ENCODE data around the gene TAPT1. TPM values are rescaled to one million over a fixed set of nuclear protein-coding genes. Genes with fewer than 3 reads are reported as not detected.

The TAPT1 gene
- total RNA-seq, 1 donor from 2014 or later = 72.8 TPM

- Histone ChIP-seq H3K4me3 (no peak overlapping the region), H3K4me1 (no peaks in the 10 kb centered on the region), H3K27ac (no peak overlapping the region), H3K9me3 (no peaks in the 10 kb centered on the region), H3K36me3 (no peaks in the 10 kb centered on the region), H3K27me3 (ENCODE audit: low read depth) (no peaks in the 10 kb centered on the region)
- no peak for ATAC-seq
- no peak for TF ChIP-seq CTCF (IDR thresholded peaks at IDR 0.05)
- intact Hi-C loops (cut with DNase I) = no loop called here
- DNase-seq = no peak
Measured at GRCh38 chr4:16139066-16139945, 87.0 kb downstream of the TAPT1 start.

GRCh38 chr4:16136827-16137226 is 89.4 kb downstream of the TAPT1 start:
- Histone ChIP-seq H3K9me3 (no peaks in the 10 kb centered on the region), H3K36me3 (no peaks in the 10 kb centered on the region), H3K4me1 (no peaks in the 10 kb centered on the region), H3K4me3 (no peak overlapping the region), H3K27me3 (ENCODE audit: low read depth) (no peaks in the 10 kb centered on the region), H3K27ac (no peak overlapping the region)
- no peak for TF ChIP-seq CTCF (IDR thresholded peaks at IDR 0.05)
- intact Hi-C loops (cut with DNase I) = no loop called here
- ATAC-seq (no peak), DNase-seq (no peak)

GRCh38 chr4:16136311-16136710 is 90.0 kb downstream of the TAPT1 start:
- no peaks in the 10 kb centered on the region for H3K27me3 ChIP-seq (ENCODE audit: low read depth)
- H3K4me3 ChIP-seq = no peak overlapping the region
- intact Hi-C loops (cut with DNase I) = no loop called here
- no peak overlapping the region for H3K27ac ChIP-seq
- peak in 1 of 2 donors; percentile 14 for ATAC-seq
- H3K9me3 ChIP-seq = no peaks in the 10 kb centered on the region
- no peak for DNase-seq
- TF ChIP-seq CTCF (IDR thresholded peaks at IDR 0.05) = no peak
- H3K36me3 ChIP-seq = no peaks in the 10 kb centered on the region
- no peaks in the 10 kb centered on the region for H3K4me1 ChIP-seq

- intact Hi-C loops (cut with DNase I) = no loop called here
- Histone ChIP-seq H3K4me3 (no peak overlapping the region), H3K27me3 (ENCODE audit: low read depth) (no peaks in the 10 kb centered on the region), H3K4me1 (no peaks in the 10 kb centered on the region), H3K27ac (no peak overlapping the region), H3K36me3 (no peaks in the 10 kb centered on the region), H3K9me3 (no peaks in the 10 kb centered on the region)
- TF ChIP-seq CTCF (IDR thresholded peaks at IDR 0.05) = no peak
- DNase-seq (no peak), ATAC-seq (no peak)
Measured at GRCh38 chr4:16133406-16133805, 92.9 kb downstream of the TAPT1 start.

GRCh38 chr4:16131293-16131692 is 95.0 kb downstream of the TAPT1 start:
- intact Hi-C loops (cut with DNase I) = no loop called here
- no peak for ATAC-seq

More at GRCh38 chr4:16131293-16131692, 95.0 kb downstream of the TAPT1 start:
- no peaks in the 10 kb centered on the region for H3K9me3 ChIP-seq
- DNase-seq = no peak
- no peaks in the 10 kb centered on the region for H3K36me3 ChIP-seq
- no peak for TF ChIP-seq CTCF (IDR thresholded peaks at IDR 0.05)
- H3K4me3 ChIP-seq = no peak overlapping the region
- no peaks in the 10 kb centered on the region for H3K27me3 ChIP-seq (ENCODE audit: low read depth)
- no peak overlapping the region for H3K27ac ChIP-seq
- no peaks in the 10 kb centered on the region for H3K4me1 ChIP-seq

Data from lower lobe of right lung (tissue), 2 donors.